KBM-7 (cell line): ENCODE results near the gene CHCHD3.

ENCODE experiments used
- DNase-seq: peaks from one replicate; pipeline ENCODE4 v3.0.0-alpha.2; 2015
- in situ Hi-C: fragments of 300-500 bp; cut with MboI; formaldehyde crosslinking; loops from 2 replicates; pipeline ENCODE4 v1.14.3; 2020; ENCODE audit warnings: low sequenced_read_pairs, low pct_unique_long_range_greater_than_20kb, mixed read lengths

Gene CHCHD3

GRCh38 chr7:133082390-133082766 is 488 bp upstream of the CHCHD3 start:
- in situ Hi-C loops: no loop called here
- no peak for DNase-seq

DNA sequence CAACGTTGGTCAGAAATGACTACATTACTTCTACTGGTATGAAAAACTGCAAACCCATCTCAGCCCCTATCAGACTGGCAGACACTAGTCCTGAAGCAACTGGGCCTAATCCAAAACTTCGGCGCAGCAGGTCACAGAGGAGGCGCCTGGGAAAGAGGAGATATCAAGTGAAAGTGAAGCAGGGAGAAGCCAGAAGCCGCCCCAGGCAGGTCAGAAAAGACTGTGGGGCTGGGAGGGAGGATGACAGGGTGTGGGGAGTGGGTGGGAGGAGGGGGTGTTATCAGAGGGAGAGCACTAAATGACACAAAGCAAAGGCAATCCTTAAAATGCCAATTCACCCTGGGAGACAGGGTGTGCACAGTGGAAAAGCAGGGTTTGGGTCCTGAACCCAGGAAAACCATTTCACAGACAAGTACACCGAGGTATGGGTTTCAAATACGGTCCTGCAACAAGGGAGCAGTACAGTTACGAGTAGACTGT is 731 bp downstream of the CHCHD3 start:
- in situ Hi-C loops: no loop called here
- DNase-seq: peak; percentile 31

DNA sequence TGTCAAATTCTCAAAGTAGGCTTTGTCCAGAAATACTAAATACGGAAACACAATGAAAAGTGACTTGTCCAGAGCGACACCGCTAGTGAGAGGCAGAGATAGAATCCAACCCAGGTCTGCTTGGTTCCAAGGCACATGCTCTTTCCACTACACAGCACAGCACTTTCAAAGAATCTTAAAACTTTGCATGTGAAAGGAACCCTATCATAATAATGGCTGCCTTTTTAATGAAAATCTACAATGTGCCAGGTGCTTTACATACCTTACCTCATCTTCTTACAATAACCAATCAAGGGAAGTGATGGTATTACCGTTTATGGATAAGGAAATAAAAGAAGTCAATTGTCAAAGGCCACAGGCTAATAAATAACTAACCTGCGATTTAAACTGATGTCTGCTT is 2.6 kb downstream of the CHCHD3 start:
- no peak for DNase-seq
- in situ Hi-C loops: no loop called here

- in situ Hi-C loops: no loop called here
- no peak for DNase-seq
Measured at GRCh38 chr7:133077394-133077793, 4.5 kb downstream of the CHCHD3 start.

DNA sequence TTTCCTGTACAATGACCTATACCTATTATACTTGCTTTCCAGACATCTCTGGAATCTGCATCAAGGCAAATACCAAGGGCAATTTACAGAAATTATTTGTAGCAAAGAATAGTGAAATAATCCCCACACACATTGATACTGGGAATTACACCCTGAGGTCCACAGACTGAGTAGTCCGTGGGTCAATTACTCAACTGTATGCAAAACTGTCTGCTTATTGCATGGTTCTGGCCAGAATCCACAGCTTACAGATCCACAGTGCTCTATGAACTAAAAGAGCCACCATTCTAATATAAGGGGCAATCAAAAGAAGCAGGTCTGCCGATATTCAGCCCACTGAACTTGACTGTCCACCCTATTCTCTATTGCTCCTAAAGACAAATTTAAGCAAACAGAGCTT is 5.7 kb downstream of the CHCHD3 start:
- in situ Hi-C loops: no loop called here
- DNase-seq: no peak

- in situ Hi-C loops: no loop called here
Measured at GRCh38 chr7:133071506-133071905, 10.4 kb downstream of the CHCHD3 start.

GRCh38 chr7:133070562-133070961 is 11.3 kb downstream of the CHCHD3 start:
- in situ Hi-C loops: no loop called here
- DNase-seq: no peak

More at GRCh38 chr7:133071506-133071905, 10.4 kb downstream of the CHCHD3 start:
- no peak for DNase-seq

DNA sequence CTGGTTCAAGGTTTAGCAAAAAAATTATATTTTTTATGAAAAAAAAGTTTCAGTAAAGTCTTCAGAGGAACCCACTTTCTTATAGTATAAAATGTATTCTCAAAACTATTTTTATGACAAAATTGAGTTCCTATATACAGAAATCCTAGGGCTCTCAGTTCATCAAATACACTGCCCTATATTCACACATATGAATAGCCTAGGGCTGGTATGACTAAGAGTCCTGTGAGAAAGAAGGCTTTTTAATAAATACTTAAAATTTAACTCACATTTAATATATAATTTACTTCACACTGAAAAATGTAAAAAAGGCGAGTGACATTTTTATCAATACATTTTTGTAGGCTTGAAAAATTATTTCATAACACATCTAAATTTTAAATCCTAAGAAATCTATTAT is 16.6 kb downstream of the CHCHD3 start:
- DNase-seq: no peak
- in situ Hi-C loops: no loop called here

DNA sequence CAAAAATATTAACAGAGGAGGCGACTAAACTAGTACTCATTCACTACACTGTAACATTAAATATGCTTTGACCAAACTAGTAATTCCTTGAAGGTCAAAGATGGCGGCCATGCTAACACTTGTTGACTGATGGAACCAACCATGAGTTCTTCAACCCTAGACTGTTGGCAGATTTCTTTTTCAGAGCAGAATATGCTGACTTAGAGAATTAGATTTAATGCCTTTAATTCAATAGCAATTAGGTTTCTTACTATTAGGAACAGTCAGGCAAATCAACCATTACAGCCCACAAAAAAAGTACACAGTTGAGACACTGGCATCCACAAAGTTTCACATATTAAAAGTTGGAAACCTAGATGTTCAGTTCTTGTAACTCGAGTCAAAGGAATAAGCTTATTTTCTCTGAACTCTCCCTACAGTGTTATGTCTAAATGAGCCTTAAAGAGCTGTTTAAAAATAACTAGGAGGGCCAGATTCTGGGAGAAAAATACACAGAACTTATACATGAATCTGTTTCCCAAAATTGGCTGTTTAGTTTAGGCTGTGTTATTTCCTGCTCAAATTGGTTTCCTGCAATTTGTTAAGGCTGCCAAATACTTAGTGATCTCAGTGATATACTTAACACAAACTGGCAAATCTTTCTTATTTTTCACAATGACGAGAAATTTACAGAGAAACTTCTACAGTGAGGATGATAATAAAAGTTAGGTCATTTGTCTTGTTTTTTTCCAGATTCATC is 17.6 kb downstream of the CHCHD3 start:
- DNase-seq: no peak
- in situ Hi-C loops: no loop called here

DNA sequence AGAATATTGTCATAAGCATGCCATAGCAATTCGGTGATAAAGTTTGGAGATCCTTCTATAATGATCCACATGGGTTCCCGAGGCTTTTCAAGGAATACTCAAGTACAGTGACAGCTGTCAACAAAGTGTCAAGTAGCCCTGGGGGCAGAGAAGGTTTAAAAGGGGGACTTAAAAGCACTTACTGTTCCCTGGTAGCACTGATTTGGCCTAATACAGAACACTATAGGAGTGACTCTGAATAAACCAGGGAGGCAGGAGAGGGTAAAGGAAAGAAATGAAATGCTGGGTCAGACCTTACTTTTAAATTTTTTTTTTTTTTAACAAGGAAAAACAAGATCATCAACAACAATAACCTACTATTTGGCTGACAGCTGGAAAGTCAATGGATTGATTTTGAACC is 20.1 kb downstream of the CHCHD3 start:
- in situ Hi-C loops: no loop called here
- DNase-seq: no peak

GRCh38 chr7:133061357-133061756 is 20.5 kb downstream of the CHCHD3 start:
- in situ Hi-C loops: no loop called here
- no peak for DNase-seq

DNA sequence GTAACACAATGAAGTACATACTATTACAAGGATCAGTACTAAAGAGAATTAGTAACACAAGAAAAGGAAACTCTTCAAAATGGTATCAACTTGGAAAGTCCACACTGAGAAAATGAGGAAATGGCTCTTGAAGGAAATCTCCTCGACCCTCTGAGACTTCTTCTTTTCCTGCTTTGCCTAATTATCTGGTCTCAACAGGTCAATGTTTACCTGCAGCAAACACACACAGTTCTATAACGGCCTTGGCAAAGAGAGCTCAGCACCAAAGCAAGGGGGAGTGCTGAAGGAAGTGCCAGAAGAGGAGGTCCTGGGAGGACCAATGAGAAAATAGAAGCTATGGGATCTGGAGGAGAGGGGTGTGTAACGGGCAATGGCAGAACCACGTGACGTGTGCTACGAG is 21.9 kb downstream of the CHCHD3 start:
- in situ Hi-C loops: no loop called here

DNA sequence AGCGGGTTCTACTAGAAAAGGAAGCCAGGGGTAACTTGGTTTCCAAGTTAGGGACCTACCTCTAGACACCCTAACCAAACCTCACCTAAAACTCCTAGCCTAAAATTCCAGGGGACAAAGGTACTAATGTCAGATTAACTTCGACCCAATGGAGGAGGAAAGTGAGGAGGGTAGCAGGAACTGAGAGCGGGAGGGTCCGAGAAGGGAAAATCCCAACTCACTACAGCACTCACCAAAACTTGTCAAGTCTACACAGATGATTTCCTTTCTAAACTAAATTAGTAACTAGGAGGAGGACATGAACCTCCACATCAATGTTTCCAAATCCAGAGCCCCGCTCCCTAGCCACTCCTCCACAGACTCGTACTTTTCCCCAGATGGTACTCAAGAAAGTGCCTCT is 22.6 kb downstream of the CHCHD3 start:
- no peak for DNase-seq
- in situ Hi-C loops: no loop called here

More for the DNA sequence above, 21.9 kb downstream of the CHCHD3 start:
- peak; percentile 42 for DNase-seq

DNA sequence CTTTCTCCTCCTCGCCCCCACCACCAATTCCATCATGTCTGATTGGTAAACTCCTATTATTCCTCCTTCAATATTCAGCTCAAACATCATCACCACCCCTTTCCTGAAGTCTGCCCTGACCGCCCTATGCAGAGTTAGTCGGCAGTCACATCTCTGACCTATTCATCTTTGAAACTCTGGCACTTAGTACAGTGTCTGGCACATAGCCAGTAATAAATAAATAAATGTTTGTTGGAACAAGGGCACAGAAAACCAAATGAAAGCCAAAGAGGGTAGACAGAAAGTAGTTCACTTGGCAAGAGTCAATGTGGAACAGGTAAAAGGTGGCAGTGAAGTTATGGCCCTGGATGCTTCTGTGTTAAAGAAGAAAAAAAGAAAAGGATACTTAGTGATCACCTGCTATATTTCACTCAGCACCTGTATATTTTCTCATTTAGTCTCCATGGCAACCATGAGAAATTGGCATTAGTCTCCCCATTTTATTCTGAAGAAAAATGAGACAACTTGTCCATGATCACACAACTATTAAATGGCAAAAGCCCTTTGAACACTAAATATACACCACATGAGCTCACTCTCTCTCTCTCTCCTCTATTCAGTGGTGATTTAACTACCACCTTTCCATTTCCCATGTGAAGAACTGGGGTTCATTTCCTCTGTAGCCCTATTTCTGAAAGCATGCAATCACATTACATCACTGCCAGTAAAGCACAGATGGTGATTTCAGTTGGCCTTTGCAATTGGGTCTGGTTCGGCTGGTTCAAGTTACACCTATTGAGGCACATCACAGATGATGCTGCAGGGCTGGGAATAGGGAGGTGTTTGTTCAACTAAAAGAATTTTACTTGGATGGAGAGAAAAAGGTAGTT is 25.3 kb downstream of the CHCHD3 start:
- no peak for DNase-seq
- in situ Hi-C loops: no loop called here

DNA sequence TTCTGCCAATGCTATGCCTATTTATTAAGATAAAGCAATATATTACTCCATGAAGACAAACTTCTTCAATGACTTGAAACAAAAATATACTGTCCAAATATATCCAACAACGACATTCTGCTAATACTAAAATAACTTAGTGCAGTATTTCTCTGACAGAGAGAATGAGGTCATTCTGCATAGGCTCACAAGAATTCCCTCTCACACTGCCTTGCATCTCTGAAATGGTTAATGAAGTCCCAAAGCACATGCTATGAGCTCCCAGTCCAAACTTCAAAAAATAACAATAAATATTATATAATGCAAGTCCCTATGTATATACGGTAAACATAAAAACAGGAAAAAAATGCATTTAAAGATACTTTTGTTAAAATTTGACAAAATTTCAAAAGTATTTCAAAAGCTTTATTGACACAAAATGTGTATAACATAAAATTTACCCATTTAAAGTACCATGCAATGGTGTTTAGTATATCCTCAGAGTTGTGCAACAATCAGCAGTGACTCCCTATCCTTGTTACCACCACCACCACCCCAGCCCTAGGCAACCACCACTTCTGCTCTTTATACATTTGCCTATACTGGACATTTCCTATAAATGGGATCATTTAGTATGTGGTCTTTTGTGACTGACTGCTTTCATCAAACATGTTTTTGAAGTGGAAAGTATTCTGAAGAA is 27.6 kb downstream of the CHCHD3 start:
- DNase-seq: no peak
- in situ Hi-C loops: no loop called here

DNA sequence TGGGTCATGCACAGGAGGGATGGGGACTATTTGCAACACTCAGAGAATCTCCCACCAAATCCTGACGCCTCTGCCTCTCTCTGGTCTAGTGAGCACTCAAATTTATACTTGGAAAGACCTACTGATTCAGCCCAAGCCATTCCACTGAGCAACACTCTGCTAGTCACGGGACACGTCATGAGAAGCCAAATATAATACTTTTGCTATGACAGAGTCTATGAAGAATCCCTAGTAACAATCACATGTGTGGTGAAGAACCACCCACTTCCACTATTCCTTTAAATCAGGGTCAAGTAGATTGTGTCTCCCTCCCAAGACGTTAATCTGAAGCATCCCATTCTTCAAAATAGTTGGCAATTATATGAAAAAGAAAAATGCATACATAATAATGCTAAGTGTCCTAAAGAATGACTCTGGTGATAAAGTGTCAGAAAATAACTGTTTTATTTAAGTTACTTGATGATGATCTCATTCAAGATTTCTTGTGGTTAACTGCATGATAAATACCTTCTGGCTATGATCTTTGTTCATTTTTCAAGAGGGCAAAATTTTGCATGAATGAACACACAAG is 28.5 kb downstream of the CHCHD3 start:
- in situ Hi-C loops: no loop called here
- DNase-seq: no peak

DNA sequence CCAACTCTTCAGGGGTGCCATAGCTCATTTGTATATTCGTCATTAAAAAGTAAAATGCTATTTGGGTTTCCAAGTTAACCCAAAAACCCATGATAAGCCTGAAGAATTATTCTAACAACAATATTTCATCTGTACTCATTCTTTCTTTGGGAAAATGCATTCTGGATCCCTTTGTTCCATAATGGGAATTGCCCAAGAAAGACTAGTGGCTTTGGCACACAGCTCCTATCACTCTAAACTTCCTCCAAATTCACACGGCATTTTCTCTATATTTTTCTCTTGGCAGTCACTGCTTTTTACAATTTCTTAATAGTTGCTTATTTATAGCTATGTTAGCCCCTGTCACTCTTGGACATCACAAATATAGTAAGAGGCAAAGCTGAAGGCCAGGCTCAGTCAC is 29.1 kb downstream of the CHCHD3 start:
- DNase-seq: no peak
- in situ Hi-C loops: no loop called here

DNA sequence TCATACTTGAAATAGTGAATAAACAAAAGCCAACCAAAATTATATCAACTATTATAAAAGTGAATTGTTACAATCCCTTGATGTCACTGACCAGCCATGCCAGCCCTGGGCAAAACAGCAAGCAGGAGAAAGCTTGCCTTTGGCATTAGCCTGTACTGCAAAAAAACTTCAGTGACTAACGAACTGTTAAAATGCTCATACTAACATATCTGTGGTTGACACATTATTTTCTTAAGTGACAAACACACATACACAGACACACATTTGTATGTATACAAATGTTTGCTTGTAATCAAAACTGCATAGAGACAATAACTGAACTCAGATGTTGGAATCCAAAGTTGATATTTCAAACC is 29.5 kb downstream of the CHCHD3 start:
- no peak for DNase-seq
- in situ Hi-C loops: no loop called here

GRCh38 chr7:133051719-133052400 is 30.0 kb downstream of the CHCHD3 start:
- in situ Hi-C loops: no loop called here
- DNase-seq: no peak
